K562 (cell line): Measurements from ENCODE around the gene SDR39U1. TPM values are rescaled to one million over a fixed set of nuclear protein-coding genes. Genes with fewer than 3 reads are reported as not detected.

Experiments used
- ATAC-seq: fragments of 200-7000 bp; cut with Tn5 transposase; 3 replicates; pipeline ENCODE4 v1.9.1; 2020; ENCODE audit warnings: moderate library complexity
- BruUV-seq: library from RNA; stranded (reverse); fragments of 400-500 nt; replicated peaks from 2 replicates; lab custom pipeline; 2021; lab: Mats Ljungman, UMichigan
- CTCF ChIA-PET: fragments of 300-600 bp; formaldehyde crosslinking; extraction: SDS; loops from one replicate; lab custom pipeline; 2021; ENCODE audit warnings: low intra/inter-chr PET ratio; lab: Yijun Ruan, JAX
- POLR2A ChIA-PET: fragments of 300-600, 350-650 bp; sonication (Branson Sonifier 250); formaldehyde crosslinking; extraction: SDS; loops from one replicate; lab custom pipeline; 2021; ENCODE audit warnings: antibody characterized with exemption, inconsistent platforms; lab: Yijun Ruan, JAX
- DNase-seq, 4 experiments: peaks; one replicate each; pipeline versions ENCODE4 v3.0.0 to v3.0.0-alpha.2; 2011 to 2018; ENCODE audit warnings: low spot score in 3 of 4, mixed read lengths in 3 of 4; ENCODE audit errors: extremely low read depth in 1 of 4
- FAIRE-seq: peaks from 2 replicates; lab custom pipeline; 2011; peaks lifted over from hg19 to GRCh38; lab: Jason Lieb, UNC
- H2AFZ ChIP-seq: 2 replicates; pipeline ENCODE4 v1.6.0; 2011; ENCODE audit warnings: low read depth, low read length, control low read depth, inconsistent platforms
- H3K27ac ChIP-seq: fragments of 200-600 bp; 3 replicates; pipeline ENCODE4 v1.8.0; 2011; ENCODE audit warnings: low read depth, mild to moderate bottlenecking, control low read depth, inconsistent platforms, low read length, moderate library complexity, mixed read lengths; ENCODE audit errors: extremely low read depth
- H3K27me3 ChIP-seq, 2 experiments: fragments of 300-600 bp in 1 of 2; 2 replicates in 1 of 2; 3 replicates in 1 of 2; pipeline versions ENCODE4 v1.6.0 to v1.8.0; 2011; ENCODE audit warnings: inconsistent platforms in 2 of 2, low read length in 2 of 2, mild to moderate bottlenecking in 1 of 2, mixed read lengths in 1 of 2, moderate library complexity in 1 of 2; ENCODE audit not compliant: control insufficient read depth in 2 of 2, insufficient read depth in 2 of 2
- H3K36me3 ChIP-seq: fragments of 300-600 bp; 3 replicates; pipeline ENCODE4 v1.8.0; 2011; ENCODE audit warnings: mild to moderate bottlenecking, low read length, inconsistent platforms; ENCODE audit not compliant: control insufficient read depth, insufficient read depth
- H3K4me1 ChIP-seq, 2 experiments: fragments of 200-600 bp in 1 of 2; replicated peaks in 1 of 2; 2 replicates in 1 of 2; 3 replicates in 1 of 2; pipeline versions ENCODE4 v1.5.1 to v1.8.0; 2011; ENCODE audit warnings: inconsistent platforms in 2 of 2, low read length in 2 of 2, mild to moderate bottlenecking in 1 of 2, mixed read lengths in 1 of 2, moderate library complexity in 1 of 2; ENCODE audit not compliant: control insufficient read depth in 2 of 2, insufficient read depth in 2 of 2
- H3K4me2 ChIP-seq: 2 replicates; pipeline ENCODE4 v1.6.1; 2011; ENCODE audit warnings: low read length, control low read depth, inconsistent platforms, mixed read lengths; ENCODE audit not compliant: insufficient read depth
- H3K4me3 ChIP-seq: fragments of 200-600 bp; sonication (generic), shearing (Covaris generic); 2 replicates; pipeline ENCODE4 v1.5.1; 2016; ENCODE audit warnings: control low read depth, inconsistent platforms
- H3K79me2 ChIP-seq: fragments of 200-600 bp; 3 replicates; pipeline ENCODE4 v1.8.0; 2011; ENCODE audit warnings: low read length, inconsistent platforms; ENCODE audit not compliant: control insufficient read depth, insufficient read depth
- H3K9ac ChIP-seq, 2 experiments: 2 replicates each; pipeline versions ENCODE4 v1.6.0 to v1.6.1; 2011; ENCODE audit warnings: low read depth in 2 of 2, low read length in 2 of 2, control low read depth in 1 of 2, inconsistent platforms in 1 of 2, mild to moderate bottlenecking in 1 of 2, mixed read lengths in 1 of 2; ENCODE audit not compliant: insufficient read depth in 1 of 2
- H3K9me1 ChIP-seq: one replicate; pipeline ENCODE4 v1.6.0; 2011; ENCODE audit warnings: inconsistent platforms, mild to moderate bottlenecking, low read length, moderate library complexity; ENCODE audit not compliant: control insufficient read depth, insufficient read depth
- H3K9me3 ChIP-seq: replicated peaks from 2 replicates; pipeline ENCODE4 v1.5.1; 2011; ENCODE audit warnings: low read depth, low read length, inconsistent platforms; ENCODE audit not compliant: control insufficient read depth, insufficient read depth
- H4K20me1 ChIP-seq: replicated peaks from 2 replicates; pipeline ENCODE4 v1.6.1; 2011; ENCODE audit warnings: low read length, inconsistent platforms, mixed read lengths; ENCODE audit not compliant: control insufficient read depth, insufficient read depth
- FOXP1 ChIP-seq: sonication (generic); formaldehyde crosslinking; IDR thresholded peaks from 2 replicates; pipeline ENCODE4 v1.8.0; 2022; ENCODE audit warnings: mild to moderate bottlenecking, missing genetic modification reagents
- MXI1 ChIP-seq: IDR thresholded peaks from 2 replicates; pipeline ENCODE4 v1.6.1; 2011; ENCODE audit warnings: low read depth, mild to moderate bottlenecking, improper control_type of control experiment, low read length
- NEUROD1 ChIP-seq: fragments of 150-350 bp; IDR thresholded peaks from 2 replicates; pipeline ENCODE4 v1.6.1; 2014; ENCODE audit warnings: borderline replicate concordance, low read length, low read depth; ENCODE audit not compliant: partially characterized antibody
- PHF8 ChIP-seq: fragments of 200-600 bp; sonication (generic); IDR thresholded peaks from 2 replicates; pipeline ENCODE4 v1.6.1; 2012; ENCODE audit warnings: mixed run types, mild to moderate bottlenecking, inconsistent platforms, low read length, moderate library complexity, borderline replicate concordance
- TCF3 ChIP-seq: sonication (generic); formaldehyde crosslinking; IDR thresholded peaks from 2 replicates; pipeline ENCODE4 v1.4.0; 2020; ENCODE audit warnings: mild to moderate bottlenecking, missing genetic modification reagents
- ZNF140 ChIP-seq: fragments of 250-450 bp; sonication (Bioruptor Pico); IDR thresholded peaks from 2 replicates; pipeline ENCODE4 v1.8.0; 2021; ENCODE audit warnings: moderate library complexity, mild to moderate bottlenecking, inconsistent platforms
- ZZZ3 ChIP-seq: fragments of 450-650 bp; IDR thresholded peaks from 2 replicates; pipeline ENCODE4 v1.6.1; 2016; ENCODE audit warnings: antibody characterized with exemption, mild to moderate bottlenecking, moderate library complexity
- WGBS: fragments of 100-300 bp; shearing (Covaris generic); methylation state at CpG from one replicate; pipeline ENCODE4 v1.1.6; 2016; ENCODE audit warnings: low coverage, mixed read lengths; ENCODE audit not compliant: insufficient coverage; ENCODE audit errors: missing lambda C conversion rate; 5-methylcytosine and 5-hydroxymethylcytosine counted together
- in situ Hi-C: fragments of 300-500 bp; cut with MboI; formaldehyde crosslinking; loops from 4 replicates; pipeline ENCODE4 v1.15.0; 2018; ENCODE audit warnings: inconsistent platforms, mixed read lengths
- intact Hi-C: fragments of 100-400 bp; cut with micrococcal nuclease; formaldehyde crosslinking; loops from 2 replicates; pipeline ENCODE4 v1.14.2; 2022
- polyA plus RNA-seq, 8 experiments: library from polyadenylated mRNA; depleted of rRNA in 4 of 8; stranded (reverse) in 5 of 8; unstranded in 3 of 8; fragments of >200 nt; fragmentation: Nextera tagmentation in 2 of 8; fragmentation: Illumina TruSeq in 1 of 8; extraction: Ambion mirVana in 2 of 8; extraction: Trizol in 1 of 8; gene quantifications; 2 replicates each; pipeline versions ENCODE4 v1.2.1 to v1.2.3, GENCODE V29; 2011 to 2014; ENCODE audit warnings: inconsistent platforms in 1 of 8, missing spikeins in 1 of 8
- total RNA-seq, 7 experiments: library from RNA; depleted of rRNA in 6 of 7; stranded (reverse); fragments of >200 nt in 6 of 7; fragmentation: Illumina TruSeq in 2 of 7; extraction: Trizol in 2 of 7; gene quantifications; 2 replicates each; pipeline versions ENCODE4 v1.2.1 to v1.2.3, GENCODE V29; 2011 to 2021; ENCODE audit warnings: low replicate concordance in 1 of 7
- TF ChIP-seq, protein P1 (sequence below): fragments of 150-350 bp; conservative IDR thresholded peaks from 2 replicates; pipeline ENCODE4 v1.6.1; 2014; ENCODE audit warnings: low read length
- TF ChIP-seq, protein P2 (sequence below): sonication (generic); formaldehyde crosslinking; IDR thresholded peaks from 2 replicates; pipeline ENCODE4 v1.8.0; 2022; ENCODE audit warnings: missing genetic modification reagents, mild to moderate bottlenecking, moderate library complexity, borderline replicate concordance

Gene SDR39U1
- total and polyA plus RNA-seq, 9 of the 15 experiments (the other 6 are each of a cell fraction or from before 2014, with no cell fraction given), result 10.4 to 56.1 (median 19.8) TPM

DNA sequence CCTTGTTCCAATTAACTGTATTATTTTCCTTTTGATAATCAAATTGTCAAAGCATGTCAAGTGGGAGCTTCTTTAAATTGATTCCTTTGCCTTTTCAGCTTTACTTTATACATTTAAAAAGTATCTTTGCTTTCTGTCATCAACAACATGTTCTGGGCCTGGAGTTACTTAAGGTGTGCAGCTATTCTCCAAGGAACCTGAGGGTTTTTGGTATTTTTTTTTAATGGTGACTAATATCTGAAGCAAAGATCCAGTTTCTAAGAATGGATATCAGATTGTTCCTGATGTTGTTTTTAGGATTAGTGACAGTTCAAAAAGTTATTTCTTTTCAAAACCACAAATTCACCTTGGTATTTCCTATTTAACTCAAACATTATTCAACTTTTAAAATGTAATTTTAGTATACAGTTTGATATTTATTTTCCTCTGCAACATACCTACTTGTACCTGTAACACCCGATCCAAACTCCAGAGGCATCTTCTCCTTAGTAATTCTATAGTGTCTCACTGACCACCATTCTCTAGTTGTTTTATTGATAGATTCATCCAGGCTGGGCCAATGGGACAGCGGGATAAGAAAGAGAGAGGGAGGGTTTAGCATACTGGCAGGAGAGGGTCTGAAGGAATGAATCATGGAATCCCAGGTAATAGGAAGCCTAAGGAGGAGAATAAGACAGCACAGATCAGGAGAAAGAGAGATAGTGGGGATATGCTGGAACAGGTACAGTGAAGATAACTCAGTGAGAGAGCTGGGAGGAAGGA lies 16.2 kb downstream of the SDR39U1 start (continued):
- TF ChIP-seq, protein P1, sequence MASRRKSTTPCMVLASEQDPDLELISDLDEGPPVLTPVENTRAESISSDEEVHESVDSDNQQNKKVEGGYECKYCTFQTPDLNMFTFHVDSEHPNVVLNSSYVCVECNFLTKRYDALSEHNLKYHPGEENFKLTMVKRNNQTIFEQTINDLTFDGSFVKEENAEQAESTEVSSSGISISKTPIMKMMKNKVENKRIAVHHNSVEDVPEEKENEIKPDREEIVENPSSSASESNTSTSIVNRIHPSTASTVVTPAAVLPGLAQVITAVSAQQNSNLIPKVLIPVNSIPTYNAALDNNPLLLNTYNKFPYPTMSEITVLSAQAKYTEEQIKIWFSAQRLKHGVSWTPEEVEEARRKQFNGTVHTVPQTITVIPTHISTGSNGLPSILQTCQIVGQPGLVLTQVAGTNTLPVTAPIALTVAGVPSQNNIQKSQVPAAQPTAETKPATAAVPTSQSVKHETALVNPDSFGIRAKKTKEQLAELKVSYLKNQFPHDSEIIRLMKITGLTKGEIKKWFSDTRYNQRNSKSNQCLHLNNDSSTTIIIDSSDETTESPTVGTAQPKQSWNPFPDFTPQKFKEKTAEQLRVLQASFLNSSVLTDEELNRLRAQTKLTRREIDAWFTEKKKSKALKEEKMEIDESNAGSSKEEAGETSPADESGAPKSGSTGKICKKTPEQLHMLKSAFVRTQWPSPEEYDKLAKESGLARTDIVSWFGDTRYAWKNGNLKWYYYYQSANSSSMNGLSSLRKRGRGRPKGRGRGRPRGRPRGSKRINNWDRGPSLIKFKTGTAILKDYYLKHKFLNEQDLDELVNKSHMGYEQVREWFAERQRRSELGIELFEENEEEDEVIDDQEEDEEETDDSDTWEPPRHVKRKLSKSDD, result no peak
- TF ChIP-seq NEUROD1 (no peak), TCF3 (CRISPR knock-in tag) (no peak), PHF8 (no peak), ZZZ3 (no peak)

DNA sequence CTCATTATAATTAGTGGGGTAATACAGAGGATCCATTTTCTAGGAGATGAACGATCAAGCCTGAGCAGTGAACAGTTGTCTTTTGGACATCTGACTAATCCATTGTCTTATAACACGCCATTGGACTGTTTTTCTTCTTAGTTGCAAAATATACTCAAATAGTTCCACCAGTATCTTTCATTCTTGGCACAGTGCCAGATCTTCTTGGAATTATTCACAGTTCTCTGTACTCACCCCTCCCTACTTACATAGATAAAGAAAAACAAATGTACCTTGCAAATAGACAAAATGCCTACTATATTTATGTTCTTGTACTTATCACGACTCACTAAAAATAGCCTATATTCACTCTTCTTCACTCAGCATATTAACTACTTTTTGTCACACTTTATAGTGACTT lies 16.9 kb downstream of the SDR39U1 start:
- Histone ChIP-seq H3K36me3 (no peaks in the 10 kb centered on the region), H3K9ac (peak overlapping the region in 1 of 2 experiments; percentile 38; a peak in 1 of 4 replicates), H3K9me1 (no peaks in the 10 kb centered on the region), H3K4me2 (peak overlapping the region; percentile 46; the same call in 1 of the 2 replicates), H3K27ac (peak overlapping the region; percentile 53; the same call in 1 of the 3 replicates), H3K9me3 (no peaks in the 10 kb centered on the region; the same call in 1 of the 2 replicates), H4K20me1 (no peaks in the 10 kb centered on the region), H3K79me2 (peaks cover 6% of the 10 kb centered on the region), H3K27me3 (no peaks in the 10 kb centered on the region), H3K4me3 (no peak overlapping the region), H2AFZ (peak overlapping the region; percentile 82), H3K4me1 (peaks cover 37 to 43% of the 10 kb centered on the region in 2 experiments)
- ATAC-seq, result no peak
- CTCF ChIA-PET, result no interaction called here
- DNase-seq, result peak; percentile 44 to 80 (median 58)
- POLR2A ChIA-PET, result interaction anchor here (1.0 to 1.9 kb wide), 2 partner anchors 14 to 17 kb away, joined by 3 to 6 read pairs; no protein-coding TSS in a partner anchor
- peak; percentile 80 for FAIRE-seq
- intact Hi-C loops (no loop called here), in situ Hi-C loops (no loop called here)
- WGBS, result 3% methylated on average over 3 of the region's 3 CpGs
- no TSS peak for BruUV-seq
- TF ChIP-seq MXI1 (0 out of 2 replicates have a peak, but pooled peaks have one; percentile 37), FOXP1 (CRISPR knock-in tag) (no peak), ZNF140 (no peak)
- TF ChIP-seq, protein P2, sequence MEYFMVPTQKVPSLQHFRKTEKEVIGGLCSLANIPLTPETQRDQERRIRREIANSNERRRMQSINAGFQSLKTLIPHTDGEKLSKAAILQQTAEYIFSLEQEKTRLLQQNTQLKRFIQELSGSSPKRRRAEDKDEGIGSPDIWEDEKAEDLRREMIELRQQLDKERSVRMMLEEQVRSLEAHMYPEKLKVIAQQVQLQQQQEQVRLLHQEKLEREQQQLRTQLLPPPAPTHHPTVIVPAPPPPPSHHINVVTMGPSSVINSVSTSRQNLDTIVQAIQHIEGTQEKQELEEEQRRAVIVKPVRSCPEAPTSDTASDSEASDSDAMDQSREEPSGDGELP (CRISPR knock-in tag), result no peak
